ENCODE measurements around the gene ARHGAP11B. TPM values are rescaled to one million over a fixed set of nuclear protein-coding genes. Genes with fewer than 3 reads are reported as not detected.

Gene ARHGAP11B

Small RNA genes lying within 50 kb of the gene (small RNA-seq; reads per million reads assigned to genes)
- gene RF00019 (not detected), gene RF00096 (not detected), gene RN7SL628P (not detected)

Other genes starting within 250 kb of the ARHGAP11B start
- gene CHRFAM7A, start 232.6 kb upstream of the ARHGAP11B start, total RNA-seq, result 3.9 TPM
- 0.62 TPM for gene GOLGA8R, start 211.9 kb upstream of the ARHGAP11B start, total RNA-seq
- 0.62 TPM for gene GOLGA8Q, start 74.1 kb upstream of the ARHGAP11B start, total RNA-seq
- 0.31 TPM for gene GOLGA8H, start 22.1 kb upstream of the ARHGAP11B start, total RNA-seq